ENCODE results near the gene PCYT2.

GRCh38 chr17:81885869-81886548, 25.2 kb downstream of the PCYT2 start:
- TF ChIP-seq POLR2AphosphoS5 (IDR thresholded peaks at IDR 0.05; ENCODE audit: low read depth, low read length): no peak
- no peak for TF ChIP-seq REST (IDR thresholded peaks at IDR 0.05; ENCODE audit: insufficient read depth in 1 of 2, low read depth in 2 of 2, low read length in 2 of 2)
- no peak for TF ChIP-seq TAF1 (IDR thresholded peaks at IDR 0.05; ENCODE audit: borderline replicate concordance, insufficient read depth, low read length)

Measured in PFSK-1 (cell line).